GM20000 (cell line): Measurements from ENCODE around the gene KCNE4.

ENCODE experiments used
- DNase-seq: peaks from one replicate; pipeline ENCODE4 v3.0.0; 2012; ENCODE audit warnings: low spot score
- CTCF ChIP-seq: IDR thresholded peaks from 2 replicates; pipeline ENCODE4 v1.5.1; 2012; ENCODE audit warnings: mild to moderate bottlenecking, control low read depth; ENCODE audit errors: extremely low read depth, missing control alignments

The KCNE4 gene

GRCh38 chr2:223096235-223096970 lies 44.4 kb downstream of the KCNE4 start:
- DNase-seq: no peak
- no peak for TF ChIP-seq CTCF

- DNase-seq: no peak
- no peak for TF ChIP-seq CTCF
Measured at GRCh38 chr2:223097888-223098383, 45.9 kb downstream of the KCNE4 start.

- no peak for DNase-seq
- no peak for TF ChIP-seq CTCF
Measured at GRCh38 chr2:223099561-223099960, 47.6 kb downstream of the KCNE4 start.

GRCh38 chr2:223100061-223100511 lies 48.1 kb downstream of the KCNE4 start:
- no peak for TF ChIP-seq CTCF
- DNase-seq: no peak

- DNase-seq: peak; percentile 27
- TF ChIP-seq CTCF: no peak
Measured at GRCh38 chr2:223101340-223102039, 49.5 kb downstream of the KCNE4 start.

- TF ChIP-seq CTCF: no peak
- no peak for DNase-seq
Measured at GRCh38 chr2:223102040-223102400, 50.0 kb downstream of the KCNE4 start.

GRCh38 chr2:223102450-223102849 lies 50.5 kb downstream of the KCNE4 start:
- DNase-seq: no peak
- no peak for TF ChIP-seq CTCF
